ACC112 (cell line): ENCODE measurements around the gene TNRC18.

Source experiments
- H2AFZ ChIP-seq: fragments of 200-600 bp; sonication (generic); one replicate; pipeline ENCODE4 v1.6.0; 2017; ENCODE audit warnings: antibody characterized with exemption, low read length; ENCODE audit not compliant: unreplicated experiment
- H3K27ac ChIP-seq: fragments of 200-600 bp; sonication (generic); 2 replicates; pipeline ENCODE4 v1.5.1; 2014; ENCODE audit warnings: low read depth, mild to moderate bottlenecking, antibody characterized with exemption, low read length, moderate library complexity
- H3K27me3 ChIP-seq: fragments of 200-600 bp; sonication (generic); 2 replicates; pipeline ENCODE4 v1.6.1; 2014; ENCODE audit warnings: mild to moderate bottlenecking, antibody characterized with exemption, low read length, moderate library complexity, mixed read lengths; ENCODE audit not compliant: insufficient read depth
- H3K36me3 ChIP-seq: fragments of 200-600 bp; sonication (generic); 2 replicates; pipeline ENCODE4 v1.6.1; 2016; ENCODE audit warnings: mild to moderate bottlenecking, antibody characterized with exemption, low read length, moderate library complexity, mixed read lengths; ENCODE audit not compliant: insufficient read depth
- H3K4me1 ChIP-seq: fragments of 200-600 bp; sonication (generic); one replicate; pipeline ENCODE4 v1.6.1; 2016; ENCODE audit warnings: low read length, mixed read lengths; ENCODE audit not compliant: insufficient read depth, unreplicated experiment, control insufficient read depth
- H3K4me3 ChIP-seq: fragments of 200-600 bp; sonication (generic); 2 replicates; pipeline ENCODE4 v1.5.1; 2014; ENCODE audit warnings: mild to moderate bottlenecking, low read depth, low read length
- H3K79me2 ChIP-seq: fragments of 200-600 bp; sonication (generic); one replicate; pipeline ENCODE4 v1.6.0; 2016; ENCODE audit warnings: low read length; ENCODE audit not compliant: control insufficient read depth, unreplicated experiment, insufficient read depth

The TNRC18 gene

GRCh38 chr7:5437348-5437892 lies 13.8 kb upstream of the TNRC18 start:
- Histone ChIP-seq H3K4me1 (no peaks in the 10 kb centered on the region), H3K36me3 (peaks cover 14% of the 10 kb centered on the region), H3K79me2 (no peaks in the 10 kb centered on the region), H3K27me3 (no peaks in the 10 kb centered on the region), H2AFZ (no peak overlapping the region), H3K4me3 (no peak overlapping the region), H3K27ac (no peak overlapping the region)

- Histone ChIP-seq H3K27ac (no peak overlapping the region), H2AFZ (no peak overlapping the region), H3K79me2 (no peaks in the 10 kb centered on the region), H3K27me3 (no peaks in the 10 kb centered on the region), H3K4me3 (no peak overlapping the region), H3K36me3 (peaks cover 14% of the 10 kb centered on the region), H3K4me1 (no peaks in the 10 kb centered on the region)
Observed at GRCh38 chr7:5436003-5436678, 12.5 kb upstream of the TNRC18 start.

- H3K27me3 ChIP-seq, result no peaks in the 10 kb centered on the region
- H3K36me3 ChIP-seq, result peaks cover 14% of the 10 kb centered on the region
- H3K4me1 ChIP-seq, result peaks cover 1% of the 10 kb centered on the region
- no peak overlapping the region for H3K27ac ChIP-seq
- H3K4me3 ChIP-seq, result no peak overlapping the region
- peaks cover 3% of the 10 kb centered on the region for H3K79me2 ChIP-seq
- no peak overlapping the region for H2AFZ ChIP-seq
Observed at GRCh38 chr7:5435291-5436002, 11.8 kb upstream of the TNRC18 start.

- Histone ChIP-seq H3K79me2 (peaks cover 18% of the 10 kb centered on the region), H3K4me1 (peaks cover 7% of the 10 kb centered on the region), H3K4me3 (no peak overlapping the region), H3K27me3 (no peaks in the 10 kb centered on the region), H2AFZ (no peak overlapping the region), H3K27ac (no peak overlapping the region), H3K36me3 (peaks cover 14% of the 10 kb centered on the region)
Observed at GRCh38 chr7:5433181-5433580, 9.5 kb upstream of the TNRC18 start.

GRCh38 chr7:5432691-5433090 lies 9.1 kb upstream of the TNRC18 start:
- Histone ChIP-seq H3K4me3 (no peak overlapping the region), H3K4me1 (peaks cover 7% of the 10 kb centered on the region), H3K79me2 (peaks cover 21% of the 10 kb centered on the region), H3K36me3 (peaks cover 12% of the 10 kb centered on the region), H3K27ac (no peak overlapping the region), H2AFZ (no peak overlapping the region), H3K27me3 (no peaks in the 10 kb centered on the region)

- Histone ChIP-seq H3K27ac (no peak overlapping the region), H3K4me3 (no peak overlapping the region), H3K27me3 (no peaks in the 10 kb centered on the region), H3K36me3 (peaks cover 11% of the 10 kb centered on the region), H2AFZ (no peak overlapping the region), H3K79me2 (peaks cover 31% of the 10 kb centered on the region), H3K4me1 (peaks cover 7% of the 10 kb centered on the region)
Observed at GRCh38 chr7:5431560-5432015, 8.0 kb upstream of the TNRC18 start.

- Histone ChIP-seq H2AFZ (no peak overlapping the region), H3K4me3 (no peak overlapping the region; the same call in 1 of the 2 replicates), H3K36me3 (peaks cover 6% of the 10 kb centered on the region), H3K27ac (no peak overlapping the region), H3K79me2 (peaks cover 36% of the 10 kb centered on the region), H3K27me3 (no peaks in the 10 kb centered on the region), H3K4me1 (peaks cover 7% of the 10 kb centered on the region)
Observed at GRCh38 chr7:5430612-5430947, 6.9 kb upstream of the TNRC18 start.

- Histone ChIP-seq H3K4me1 (peaks cover 7% of the 10 kb centered on the region), H2AFZ (peak overlapping the region; percentile 57), H3K36me3 (peaks cover 6% of the 10 kb centered on the region), H3K27ac (peak overlapping the region; percentile 87), H3K4me3 (peak overlapping the region; percentile 86), H3K79me2 (peaks cover 40% of the 10 kb centered on the region), H3K27me3 (no peaks in the 10 kb centered on the region)
Observed at GRCh38 chr7:5429857-5430611, 6.4 kb upstream of the TNRC18 start.

GRCh38 chr7:5429253-5429856 lies 5.7 kb upstream of the TNRC18 start:
- Histone ChIP-seq H3K4me3 (peak overlapping the region; percentile 86), H3K36me3 (peaks cover 6% of the 10 kb centered on the region), H2AFZ (peak overlapping the region; percentile 57), H3K27me3 (no peaks in the 10 kb centered on the region), H3K4me1 (peaks cover 7% of the 10 kb centered on the region), H3K79me2 (peaks cover 47% of the 10 kb centered on the region), H3K27ac (peak overlapping the region; percentile 87)

- H3K4me1 ChIP-seq, result peaks cover 7% of the 10 kb centered on the region
- no peaks in the 10 kb centered on the region for H3K27me3 ChIP-seq
- peak overlapping the region; percentile 87 for H3K27ac ChIP-seq
- peak overlapping the region; percentile 86 for H3K4me3 ChIP-seq
- peaks cover 6% of the 10 kb centered on the region for H3K36me3 ChIP-seq
- H3K79me2 ChIP-seq, result peaks cover 50% of the 10 kb centered on the region
- H2AFZ ChIP-seq, result no peak overlapping the region
Observed at GRCh38 chr7:5428478-5429252, 5.0 kb upstream of the TNRC18 start.
